Esophagus squamous epithelium (tissue), 5 donors: ENCODE results near the gene PSMB8. TPM values are rescaled to one million over a fixed set of nuclear protein-coding genes. Genes with fewer than 3 reads are reported as not detected.

ENCODE experiments used
- DNase-seq: peaks from one replicate; lab custom pipeline; 2025; lab: John Stamatoyannopoulos, UW
- H3K27ac ChIP-seq, 4 donors: fragments of 200-600 bp; sonication (generic); one replicate each; pipeline ENCODE4 v1.5.1; 2016 to 2019; ENCODE audit warnings: mild to moderate bottlenecking in 1 of 4
- H3K27me3 ChIP-seq, 4 donors: fragments of 200-600 bp; sonication (generic); 1 replicate in 3 of 4; 2 replicates in 1 of 4; pipeline versions ENCODE4 v1.5.1 to v1.6.0; 2017 to 2021; ENCODE audit warnings: antibody characterized with exemption in 1 of 4
- H3K36me3 ChIP-seq, 3 donors: fragments of 200-600 bp; sonication (generic); one replicate each; pipeline ENCODE4 v1.5.1; 2016 to 2019
- H3K4me1 ChIP-seq, 3 donors: fragments of 200-600 bp; sonication (generic); one replicate each; pipeline ENCODE4 v1.5.1; 2017 to 2019
- H3K4me3 ChIP-seq, 4 donors: fragments of 200-600 bp; sonication (generic); 1 replicate in 3 of 4; 2 replicates in 1 of 4; pipeline ENCODE4 v1.5.1; 2016 to 2019; ENCODE audit warnings: mild to moderate bottlenecking in 2 of 4, moderate library complexity in 1 of 4
- H3K9me3 ChIP-seq, 3 donors: fragments of 200-600 bp; sonication (generic); one replicate each; pipeline ENCODE4 v1.5.1; 2016 to 2019
- CTCF ChIP-seq, 6 experiments: fragments of 450-650 bp in 4 of 6; fragments of 200-600 bp in 2 of 6; sonication (generic) in 2 of 6; IDR thresholded peaks; one replicate each; pipeline ENCODE4 v1.5.1; 2016 to 2019; ENCODE audit warnings: antibody characterized with exemption in 6 of 6, mild to moderate bottlenecking in 4 of 6, moderate library complexity in 4 of 6
- POLR2A ChIP-seq, 4 donors: fragments of 450-650 bp; IDR thresholded peaks; one replicate each; pipeline ENCODE4 v1.6.1; 2017; ENCODE audit warnings: antibody characterized with exemption in 4 of 4, mild to moderate bottlenecking in 4 of 4, moderate library complexity in 3 of 4
- WGBS, 2 donors: methylation state at CpG; one replicate each; pipeline ENCODE4 v1.1.5; 2018; 5-methylcytosine and 5-hydroxymethylcytosine counted together
- intact Hi-C: fragments of 100-400 bp; cut with DNase I; formaldehyde crosslinking; loops from one replicate; pipeline ENCODE4 v1.15.0; 2022
- total RNA-seq, 4 donors: library from RNA; depleted of rRNA; stranded (reverse); fragments of >200 nt; gene quantifications; one replicate each; pipeline ENCODE4 v1.1.0, GENCODE V29; 2016
- donor health status: DM: yes; HTN: yes; CAD: no.

Gene PSMB8
- total RNA-seq, 4 donors from 2014 or later: 21.6 to 135 (median 42.2) TPM

- Histone ChIP-seq H3K27ac (no peak overlapping the region), H3K27me3 (no peaks in the 10 kb centered on the region), H3K4me1 (peaks cover 0 to 20% (median 12%) of the 10 kb centered on the region in 3 donors), H3K9me3 (no peaks in the 10 kb centered on the region), H3K4me3 (no peak overlapping the region), H3K36me3 (peaks cover 19 to 72% (median 35%) of the 10 kb centered on the region in 3 donors)
- intact Hi-C loops: no loop called here
- TF ChIP-seq POLR2A (IDR thresholded peaks at IDR 0.05) (no peak), CTCF (IDR thresholded peaks at IDR 0.05) (no peak)
- 78 to 85% methylated on average over 5 of the region's 5 CpGs for WGBS, 2 donors
- DNase-seq: no peak
Measured at GRCh38 chr6:32833664-32834063, 10.2 kb downstream of the PSMB8 start.

- Histone ChIP-seq H3K27ac (no peak overlapping the region), H3K36me3 (peaks cover 19 to 82% (median 35%) of the 10 kb centered on the region in 3 donors), H3K4me3 (no peak overlapping the region), H3K27me3 (no peaks in the 10 kb centered on the region), H3K9me3 (no peaks in the 10 kb centered on the region), H3K4me1 (peaks cover 0 to 15% (median 10%) of the 10 kb centered on the region in 3 donors)
- no peak for DNase-seq
- WGBS, 2 donors: 87 to 89% methylated on average over 11 to 13 of the region's 13 CpGs
- intact Hi-C loops: no loop called here
- TF ChIP-seq CTCF (IDR thresholded peaks at IDR 0.05) (no peak), POLR2A (IDR thresholded peaks at IDR 0.05) (no peak)
Measured at GRCh38 chr6:32832535-32832934, 11.3 kb downstream of the PSMB8 start.

GRCh38 chr6:32830936-32831335 lies 12.9 kb downstream of the PSMB8 start:
- Histone ChIP-seq H3K9me3 (no peaks in the 10 kb centered on the region), H3K27ac (no peak overlapping the region), H3K27me3 (no peaks in the 10 kb centered on the region), H3K36me3 (peaks cover 19 to 83% (median 35%) of the 10 kb centered on the region in 3 donors), H3K4me3 (no peak overlapping the region), H3K4me1 (peaks cover 0 to 2% (median under 1%) of the 10 kb centered on the region in 3 donors)
- intact Hi-C loops: no loop called here
- no peak for DNase-seq
- WGBS, 2 donors: 49 to 66% methylated on average over 5 of the region's 5 CpGs
- TF ChIP-seq CTCF (IDR thresholded peaks at IDR 0.05): no peak
- no peak for TF ChIP-seq POLR2A (IDR thresholded peaks at IDR 0.05)

GRCh38 chr6:32830017-32830416 lies 13.8 kb downstream of the PSMB8 start:
- intact Hi-C loops: no loop called here
- TF ChIP-seq POLR2A (IDR thresholded peaks at IDR 0.05): no peak
- no peak for TF ChIP-seq CTCF (IDR thresholded peaks at IDR 0.05)
- peaks cover 19 to 73% (median 31%) of the 10 kb centered on the region in 3 donors for H3K36me3 ChIP-seq

GRCh38 chr6:32829495-32829894 lies 14.4 kb downstream of the PSMB8 start:
- whole genome bisulfite sequencing, 2 donors: 66% methylated on average over 6 to 7 of the region's 7 CpGs
- peaks cover 0 to 2% (median 0%) of the 10 kb centered on the region in 3 donors for H3K4me1 ChIP-seq
- TF ChIP-seq CTCF (IDR thresholded peaks at IDR 0.05): no peak
- TF ChIP-seq POLR2A (IDR thresholded peaks at IDR 0.05): no peak
- H3K36me3 ChIP-seq: peaks cover 19 to 68% (median 26%) of the 10 kb centered on the region in 3 donors
- DNase-seq: no peak
- no peak overlapping the region for H3K27ac ChIP-seq
- no peaks in the 10 kb centered on the region for H3K9me3 ChIP-seq
- H3K27me3 ChIP-seq: no peaks in the 10 kb centered on the region
- no peak overlapping the region for H3K4me3 ChIP-seq
- intact Hi-C loops: no loop called here

More at GRCh38 chr6:32830017-32830416, 13.8 kb downstream of the PSMB8 start:
- Histone ChIP-seq H3K27ac (no peak overlapping the region), H3K4me3 (no peak overlapping the region), H3K27me3 (no peaks in the 10 kb centered on the region), H3K9me3 (no peaks in the 10 kb centered on the region), H3K4me1 (peaks cover 0 to 2% (median 0%) of the 10 kb centered on the region in 3 donors)
- WGBS, 2 donors: 83 to 97% methylated on average over 3 to 5 of the region's 5 CpGs
- no peak for DNase-seq
